ENCODE measurements around the gene C4orf36. TPM values are rescaled to one million over a fixed set of nuclear protein-coding genes. Genes with fewer than 3 reads are reported as not detected.

C4orf36 gene
- 1.7 and 3.1 TPM in 2 replicates for total RNA-seq

GRCh38 chr4:86891762-86892635 is at the start of gene C4orf36:
C4orf36 (minus strand) TSS chr4:86892422; CDS start chr4:86891520, 902 bp downstream.

GRCh38 chr4:86934771-86935565 is 42.7 kb upstream of the C4orf36 start, which contains the start of gene AFF1:
AFF1 (plus strand) TSS chr4:86935011; CDS start chr4:86948534, 13,523 bp downstream.

GRCh38 chr4:86848732-86849619 is 43.2 kb downstream of the C4orf36 start, which contains the start of gene SLC10A6:
SLC10A6 (minus strand) TSS chr4:86849384; CDS start chr4:86849115, 269 bp downstream.

Other genes with a start within 250 kb of the C4orf36 start
- 0.71 and 41.0 TPM in 2 replicates for gene SLC10A6, start 43.0 kb downstream of the C4orf36 start, total RNA-seq
- 15.4 and 39.9 TPM in 2 replicates for gene AFF1, start 42.6 kb upstream of the C4orf36 start, total RNA-seq